OCI-LY1 (cell line): Measurements from ENCODE around the gene TRAF3IP1.
"Not testable (repeated sequence)": the region's sequence is repeated elsewhere in the genome, so short reads cannot be mapped to it uniquely, and the experiment has no call there.

ENCODE experiments used
- H2AFZ ChIP-seq: fragments of 200-600 bp; sonication (generic), shearing (Covaris generic); 2 replicates; pipeline ENCODE4 v1.6.0; 2014; ENCODE audit warnings: antibody characterized with exemption, mild to moderate bottlenecking, low read length
- H3F3A ChIP-seq: fragments of 200-600 bp; sonication (generic), shearing (Covaris generic); 2 replicates; pipeline ENCODE4 v1.6.0; 2014; ENCODE audit warnings: mild to moderate bottlenecking, antibody characterized with exemption, low read length, moderate library complexity; ENCODE audit not compliant: insufficient read depth
- H3K27ac ChIP-seq: fragments of 200-600 bp; sonication (generic); 2 replicates; pipeline ENCODE4 v1.5.1; 2014; ENCODE audit warnings: low read length, mixed run types, mild to moderate bottlenecking, low read depth; ENCODE audit not compliant: poor library complexity, severe bottlenecking
- H3K27me3 ChIP-seq: fragments of 200-600 bp; sonication (generic); 2 replicates; pipeline ENCODE4 v1.6.0; 2014; ENCODE audit warnings: antibody characterized with exemption, mild to moderate bottlenecking, low read length, moderate library complexity; ENCODE audit not compliant: insufficient read depth
- H3K36me3 ChIP-seq: fragments of 200-600 bp; sonication (generic); 2 replicates; pipeline ENCODE4 v1.6.1; 2014; ENCODE audit warnings: mild to moderate bottlenecking, antibody characterized with exemption, low read length, moderate library complexity, mixed read lengths; ENCODE audit not compliant: insufficient read depth
- H3K4me1 ChIP-seq: fragments of 200-600 bp; sonication (generic); 2 replicates; pipeline ENCODE4 v1.5.1; 2014; ENCODE audit warnings: mild to moderate bottlenecking, low read length, moderate library complexity; ENCODE audit not compliant: insufficient read depth, severe bottlenecking
- H3K4me2 ChIP-seq: fragments of 200-600 bp; sonication (generic), shearing (Covaris generic); 2 replicates; pipeline ENCODE4 v1.6.1; 2014; ENCODE audit warnings: low read length
- H3K4me3 ChIP-seq: fragments of 200-600 bp; sonication (generic); 2 replicates; pipeline ENCODE4 v1.5.1; 2014; ENCODE audit warnings: low read length, low read depth, mild to moderate bottlenecking, mixed read lengths; ENCODE audit not compliant: poor library complexity, severe bottlenecking
- H3K79me2 ChIP-seq: fragments of 200-600 bp; shearing (Covaris generic); 2 replicates; pipeline ENCODE4 v1.6.1; 2016; ENCODE audit warnings: mixed run types, low read length, mixed read lengths; ENCODE audit not compliant: insufficient read depth
- H3K9ac ChIP-seq: fragments of 200-600 bp; sonication (generic), shearing (Covaris generic); 2 replicates; pipeline ENCODE4 v1.6.1; 2014; ENCODE audit warnings: mild to moderate bottlenecking, low read length, mixed read lengths
- H3K9me2 ChIP-seq: fragments of 200-600 bp; sonication (generic), shearing (Covaris generic); 2 replicates; pipeline ENCODE4 v1.6.1; 2014; ENCODE audit warnings: low read depth, mild to moderate bottlenecking, low read length, mixed read lengths
- H3K9me3 ChIP-seq: fragments of 200-600 bp; shearing (Covaris generic); 2 replicates; pipeline ENCODE4 v1.6.1; 2014; ENCODE audit warnings: low read length, mixed read lengths
- H4K20me1 ChIP-seq: fragments of 200-600 bp; sonication (generic), shearing (Covaris generic); 2 replicates; pipeline ENCODE4 v1.6.0; 2016; ENCODE audit warnings: mild to moderate bottlenecking, low read length; ENCODE audit not compliant: insufficient read depth
- EZH2 ChIP-seq: fragments of 200-600 bp; sonication (generic), shearing (Covaris generic); IDR thresholded peaks from 2 replicates; pipeline ENCODE4 v1.8.0; 2017; ENCODE audit warnings: borderline replicate concordance, mixed run types, mild to moderate bottlenecking, antibody characterized with exemption, low read length, moderate library complexity, mixed read lengths
- TF ChIP-seq, protein P1 (sequence below): fragments of 200-600 bp; sonication (generic), shearing (Covaris generic); IDR thresholded peaks from 2 replicates; pipeline ENCODE4 v1.5.1; 2017; ENCODE audit warnings: mild to moderate bottlenecking, antibody characterized with exemption, low read length, moderate library complexity, mixed read lengths

TRAF3IP1 gene

DNA sequence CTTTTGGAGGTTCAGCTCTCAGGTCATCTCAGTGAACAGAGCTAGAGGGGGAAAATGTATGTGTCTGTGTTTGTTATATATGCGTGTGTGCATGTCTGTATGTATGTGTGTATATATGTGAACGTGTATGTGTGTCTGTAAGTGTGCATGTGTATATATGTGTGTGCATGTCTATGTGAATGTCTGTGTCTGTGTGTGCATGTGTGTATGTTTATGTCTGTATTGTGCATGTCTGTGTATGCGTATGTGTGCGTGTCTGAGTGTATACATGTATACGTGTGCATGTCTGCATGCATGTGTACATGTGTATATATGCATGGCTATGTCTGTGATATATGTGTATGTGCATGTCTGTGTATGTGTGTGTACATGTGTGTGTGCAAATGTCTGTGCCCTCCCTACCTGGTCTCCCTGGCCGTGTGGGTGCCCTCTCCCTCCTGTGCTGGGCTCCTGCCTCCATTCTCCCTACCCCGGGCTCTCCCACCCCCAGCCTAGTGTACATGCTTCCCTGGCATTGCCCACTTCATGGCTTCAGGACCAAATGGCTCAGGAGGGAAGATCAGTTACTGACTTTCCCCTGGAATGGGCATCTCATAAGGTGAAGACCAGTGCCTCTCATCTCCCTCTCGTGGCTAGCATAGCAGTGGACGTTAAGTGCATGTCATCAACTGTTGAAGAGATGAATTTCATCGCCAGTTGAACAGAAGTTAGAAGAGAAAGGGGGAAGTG is 49.9 kb downstream of the TRAF3IP1 start:
- Histone ChIP-seq H3K9me2 (no peaks in the 10 kb centered on the region), H3K36me3 (no peaks in the 10 kb centered on the region), H3K9me3 (no peaks in the 10 kb centered on the region), H3K4me3 (no peak overlapping the region), H3K4me1 (no peaks in the 10 kb centered on the region), H2AFZ (no peak overlapping the region), H3K27ac (no peak overlapping the region), H3K4me2 (no peak overlapping the region), H3K9ac (no peak overlapping the region), H3K79me2 (no peaks in the 10 kb centered on the region), H4K20me1 (no peaks in the 10 kb centered on the region), H3F3A (no peaks in the 10 kb centered on the region), H3K27me3 (no peaks in the 10 kb centered on the region)
- TF ChIP-seq EZH2, result no peak
- TF ChIP-seq, protein P1, sequence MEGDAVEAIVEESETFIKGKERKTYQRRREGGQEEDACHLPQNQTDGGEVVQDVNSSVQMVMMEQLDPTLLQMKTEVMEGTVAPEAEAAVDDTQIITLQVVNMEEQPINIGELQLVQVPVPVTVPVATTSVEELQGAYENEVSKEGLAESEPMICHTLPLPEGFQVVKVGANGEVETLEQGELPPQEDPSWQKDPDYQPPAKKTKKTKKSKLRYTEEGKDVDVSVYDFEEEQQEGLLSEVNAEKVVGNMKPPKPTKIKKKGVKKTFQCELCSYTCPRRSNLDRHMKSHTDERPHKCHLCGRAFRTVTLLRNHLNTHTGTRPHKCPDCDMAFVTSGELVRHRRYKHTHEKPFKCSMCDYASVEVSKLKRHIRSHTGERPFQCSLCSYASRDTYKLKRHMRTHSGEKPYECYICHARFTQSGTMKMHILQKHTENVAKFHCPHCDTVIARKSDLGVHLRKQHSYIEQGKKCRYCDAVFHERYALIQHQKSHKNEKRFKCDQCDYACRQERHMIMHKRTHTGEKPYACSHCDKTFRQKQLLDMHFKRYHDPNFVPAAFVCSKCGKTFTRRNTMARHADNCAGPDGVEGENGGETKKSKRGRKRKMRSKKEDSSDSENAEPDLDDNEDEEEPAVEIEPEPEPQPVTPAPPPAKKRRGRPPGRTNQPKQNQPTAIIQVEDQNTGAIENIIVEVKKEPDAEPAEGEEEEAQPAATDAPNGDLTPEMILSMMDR, result no peak

DNA sequence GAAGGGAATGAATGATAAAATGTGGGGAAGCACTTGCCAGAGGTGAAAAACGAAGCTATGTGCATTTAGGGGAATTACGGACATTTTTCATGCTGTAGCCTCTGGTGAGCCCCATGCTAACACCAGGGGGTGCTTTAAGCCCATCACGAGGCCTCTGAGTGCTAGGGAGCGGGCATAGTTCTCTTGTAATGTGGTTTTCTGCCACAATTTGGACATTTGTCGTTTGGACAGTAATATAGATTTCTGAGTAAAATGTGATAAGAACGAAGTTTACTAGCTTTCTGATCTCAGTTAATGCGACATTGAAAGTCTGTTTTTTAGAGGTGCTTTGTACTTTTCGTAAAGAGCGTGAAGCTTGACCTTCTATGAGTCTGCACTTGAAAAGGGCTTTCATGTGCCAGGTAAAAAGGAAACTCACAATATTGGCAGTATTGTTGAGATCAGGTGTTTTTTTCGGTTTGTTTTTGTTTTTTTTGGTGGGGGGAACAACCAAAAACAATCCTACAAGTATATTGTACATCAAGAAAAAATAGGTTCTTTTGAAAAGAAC is 50.6 kb downstream of the TRAF3IP1 start:
- no peaks in the 10 kb centered on the region for H3K27me3 ChIP-seq

DNA sequence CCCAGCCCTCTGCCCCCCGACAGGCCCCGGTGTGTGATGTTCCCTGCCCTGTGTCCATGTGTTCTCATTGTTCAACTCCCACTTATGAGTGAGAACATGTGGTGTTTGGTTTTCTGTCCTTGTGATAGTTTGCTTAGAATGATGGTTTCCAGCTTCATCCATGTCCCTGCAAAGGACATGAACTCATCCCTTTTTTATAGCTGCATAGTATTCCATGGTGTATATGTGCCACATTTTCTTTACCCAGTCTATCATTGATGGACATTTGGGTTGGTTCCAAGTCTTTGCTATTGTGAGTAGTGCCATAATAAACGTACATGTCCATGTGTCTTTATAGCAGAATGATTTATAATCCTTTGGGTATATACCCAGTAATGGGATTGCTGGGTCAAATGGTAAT is 52.0 kb downstream of the TRAF3IP1 start:
- H3K27me3 ChIP-seq, H3K9me2 ChIP-seq, H2AFZ ChIP-seq, H3F3A ChIP-seq, H4K20me1 ChIP-seq, H3K9me3 ChIP-seq, H3K4me1 ChIP-seq, H3K4me3 ChIP-seq, H3K79me2 ChIP-seq, H3K4me2 ChIP-seq, H3K27ac ChIP-seq, H3K36me3 ChIP-seq, H3K9ac ChIP-seq: not testable (repeated sequence)

More for the DNA sequence above, 50.6 kb downstream of the TRAF3IP1 start:
- TF ChIP-seq, protein P1, result peak; percentile 93
- no peak for TF ChIP-seq EZH2
- no peaks in the 10 kb centered on the region for H3K4me1 ChIP-seq
- no peak overlapping the region for H3K4me3 ChIP-seq
- H3K9me3 ChIP-seq, result no peaks in the 10 kb centered on the region
- H3F3A ChIP-seq, result no peaks in the 10 kb centered on the region
- H3K4me2 ChIP-seq, result no peak overlapping the region
- H2AFZ ChIP-seq, result no peak overlapping the region
- no peaks in the 10 kb centered on the region for H3K9me2 ChIP-seq
- H4K20me1 ChIP-seq, result no peaks in the 10 kb centered on the region
- H3K27ac ChIP-seq, result no peak overlapping the region
- no peak overlapping the region for H3K9ac ChIP-seq
- no peaks in the 10 kb centered on the region for H3K36me3 ChIP-seq
- no peaks in the 10 kb centered on the region for H3K79me2 ChIP-seq

DNA sequence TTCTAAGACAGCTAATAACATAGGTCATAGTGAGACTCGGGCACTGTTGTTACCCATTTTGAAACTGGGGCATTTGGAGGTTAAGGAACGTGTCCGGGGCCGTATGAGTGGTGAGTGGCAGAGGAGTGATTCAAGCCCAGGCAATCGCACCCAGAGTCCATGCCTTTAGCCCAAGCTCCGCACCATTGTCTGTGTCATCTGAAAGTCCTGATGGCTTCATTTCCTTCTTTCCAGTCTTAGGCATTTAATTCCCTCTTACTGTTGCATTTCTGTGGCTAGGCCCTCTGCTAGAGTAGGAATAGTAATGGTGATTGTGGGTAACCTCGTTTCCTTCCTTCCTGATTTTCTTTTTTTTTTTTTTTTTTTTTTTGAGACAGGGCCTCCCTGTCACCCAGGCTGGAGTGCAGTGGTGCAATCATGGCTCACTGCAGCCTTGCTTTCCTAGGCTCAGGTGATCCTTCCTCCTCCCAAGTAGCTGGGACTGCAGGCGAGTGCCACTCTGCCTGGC is 56.6 kb downstream of the TRAF3IP1 start:
- H3K27ac ChIP-seq, result no peak overlapping the region
- no peaks in the 10 kb centered on the region for H3K27me3 ChIP-seq
- H3K79me2 ChIP-seq, result no peaks in the 10 kb centered on the region
- peaks cover 3% of the 10 kb centered on the region for H3K4me1 ChIP-seq
- H3K9me2 ChIP-seq, result no peaks in the 10 kb centered on the region
- no peaks in the 10 kb centered on the region for H3F3A ChIP-seq
- TF ChIP-seq EZH2, result no peak
- TF ChIP-seq, protein P1, result no peak
- H3K4me2 ChIP-seq, result no peak overlapping the region
- H4K20me1 ChIP-seq, result no peaks in the 10 kb centered on the region
- H3K9ac ChIP-seq, result no peak overlapping the region
- no peak overlapping the region for H2AFZ ChIP-seq
- no peaks in the 10 kb centered on the region for H3K36me3 ChIP-seq
- H3K4me3 ChIP-seq, result no peak overlapping the region
- no peaks in the 10 kb centered on the region for H3K9me3 ChIP-seq
